Measurements from ENCODE around the gene RACK1.

The RACK1 gene

GRCh38 chr5:181193656-181194055 is 50.0 kb downstream of the RACK1 start:
- DNase-seq (ENCODE audit: low read depth in 1 of 2, low spot score in 1 of 2): no peak
- H3K4me3 ChIP-seq (replicated peaks; ENCODE audit: insufficient read depth, low read length): no peak overlapping the region
- TF ChIP-seq REST (IDR thresholded peaks at IDR 0.05; ENCODE audit: insufficient replicate concordance, low read depth) (no peak), GABPA (IDR thresholded peaks at IDR 0.05; ENCODE audit: low read depth) (no peak), POLR2AphosphoS5 (IDR thresholded peaks at IDR 0.05; ENCODE audit: low read depth) (no peak), SPI1 (IDR thresholded peaks at IDR 0.05; ENCODE audit: borderline replicate concordance, low read depth) (no peak), CTCF (IDR thresholded peaks at IDR 0.05; ENCODE audit: insufficient read depth, low read length) (no peak)
- H3K27ac ChIP-seq (replicated peaks): no peak overlapping the region
- no peaks in the 10 kb centered on the region for H3K27me3 ChIP-seq (ENCODE audit: insufficient read depth, poor library complexity, severe bottlenecking)

GRCh38 chr5:181192337-181193046 is 51.2 kb downstream of the RACK1 start:
- TF ChIP-seq CTCF (IDR thresholded peaks at IDR 0.05; ENCODE audit: insufficient read depth, low read length): no peak
- no peak for TF ChIP-seq SPI1 (IDR thresholded peaks at IDR 0.05; ENCODE audit: borderline replicate concordance, low read depth)
- no peak for TF ChIP-seq GABPA (IDR thresholded peaks at IDR 0.05; ENCODE audit: low read depth)
- TF ChIP-seq POLR2AphosphoS5 (IDR thresholded peaks at IDR 0.05; ENCODE audit: low read depth): no peak
- TF ChIP-seq REST (IDR thresholded peaks at IDR 0.05; ENCODE audit: insufficient replicate concordance, low read depth): no peak
- no peaks in the 10 kb centered on the region for H3K27me3 ChIP-seq (ENCODE audit: insufficient read depth, poor library complexity, severe bottlenecking)
- peak overlapping the region; percentile 86 for H3K4me3 ChIP-seq (replicated peaks; ENCODE audit: insufficient read depth, low read length)
- H3K27ac ChIP-seq (replicated peaks): peak overlapping the region; percentile 81
- no peak for DNase-seq (ENCODE audit: low read depth in 1 of 2, low spot score in 1 of 2)

DNA sequence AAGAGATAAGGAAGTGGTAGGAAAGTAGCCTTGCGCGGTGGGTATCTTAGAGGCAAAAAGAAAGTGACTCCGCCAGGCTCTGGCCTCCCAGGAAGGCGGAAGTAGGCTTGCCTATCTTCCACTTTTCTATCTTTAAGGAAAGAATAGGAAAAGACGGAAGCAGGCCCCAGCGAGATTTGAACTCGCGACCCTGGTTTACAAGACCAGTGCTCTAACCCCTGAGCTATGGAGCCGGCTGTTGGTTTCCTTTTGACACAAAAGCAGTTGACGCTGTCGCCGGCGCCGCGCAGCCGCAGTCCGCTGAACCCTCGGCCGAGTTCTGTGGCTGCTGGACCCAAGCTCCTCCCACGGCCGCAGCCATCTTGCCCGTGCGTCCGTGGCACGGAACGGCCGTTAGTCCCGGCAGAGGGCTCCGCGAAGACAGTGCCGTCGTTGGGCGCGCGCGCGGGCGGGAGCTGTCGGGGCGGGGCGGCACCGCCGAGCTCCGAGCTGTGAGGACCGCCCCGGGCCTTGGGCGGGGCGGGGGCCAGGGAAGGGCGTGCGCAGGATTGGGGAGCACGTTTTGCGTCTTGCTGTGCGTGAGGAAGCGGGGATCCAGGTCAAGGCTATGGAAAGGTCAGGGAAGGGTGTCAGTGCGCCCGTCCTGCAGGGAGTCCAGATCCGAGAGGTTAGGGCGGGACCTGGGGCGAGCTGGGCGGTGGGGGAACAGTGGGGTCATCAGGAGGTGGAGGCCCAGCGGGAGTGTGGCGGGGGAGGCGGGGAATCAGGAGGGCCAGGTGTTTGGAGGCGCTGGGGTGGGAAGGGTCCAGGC is 52.0 kb downstream of the RACK1 start:
- DNase-seq (ENCODE audit: low read depth in 1 of 2, low spot score in 1 of 2): peak; percentile 94 to 95
- TF ChIP-seq CTCF (IDR thresholded peaks at IDR 0.05; ENCODE audit: insufficient read depth, low read length): no peak
- TF ChIP-seq GABPA (IDR thresholded peaks at IDR 0.05; ENCODE audit: low read depth): no peak
- TF ChIP-seq REST (IDR thresholded peaks at IDR 0.05; ENCODE audit: insufficient replicate concordance, low read depth): no peak
- TF ChIP-seq SPI1 (IDR thresholded peaks at IDR 0.05; ENCODE audit: borderline replicate concordance, low read depth): peak; percentile 45; the same call in 1 of the 2 replicates
- TF ChIP-seq POLR2AphosphoS5 (IDR thresholded peaks at IDR 0.05; ENCODE audit: low read depth): peak; percentile 60; the same call in 1 of the 2 replicates
- peak overlapping the region; percentile 86 for H3K4me3 ChIP-seq (replicated peaks; ENCODE audit: insufficient read depth, low read length)

More for the DNA sequence above, 52.0 kb downstream of the RACK1 start:
- H3K27ac ChIP-seq (replicated peaks): peak overlapping the region; percentile 81
- H3K27me3 ChIP-seq (ENCODE audit: insufficient read depth, poor library complexity, severe bottlenecking): no peaks in the 10 kb centered on the region
